GM18517 (cell line): ENCODE results near the gene CENPP.

ENCODE experiments used
- ATAC-seq: cut with Tn5 transposase; IDR thresholded peaks from one replicate; pipeline ENCODE4 v1.9.1; 2021; ENCODE audit warnings: mild to moderate bottlenecking, moderate library complexity; ENCODE audit not compliant: unreplicated experiment

CENPP gene

DNA sequence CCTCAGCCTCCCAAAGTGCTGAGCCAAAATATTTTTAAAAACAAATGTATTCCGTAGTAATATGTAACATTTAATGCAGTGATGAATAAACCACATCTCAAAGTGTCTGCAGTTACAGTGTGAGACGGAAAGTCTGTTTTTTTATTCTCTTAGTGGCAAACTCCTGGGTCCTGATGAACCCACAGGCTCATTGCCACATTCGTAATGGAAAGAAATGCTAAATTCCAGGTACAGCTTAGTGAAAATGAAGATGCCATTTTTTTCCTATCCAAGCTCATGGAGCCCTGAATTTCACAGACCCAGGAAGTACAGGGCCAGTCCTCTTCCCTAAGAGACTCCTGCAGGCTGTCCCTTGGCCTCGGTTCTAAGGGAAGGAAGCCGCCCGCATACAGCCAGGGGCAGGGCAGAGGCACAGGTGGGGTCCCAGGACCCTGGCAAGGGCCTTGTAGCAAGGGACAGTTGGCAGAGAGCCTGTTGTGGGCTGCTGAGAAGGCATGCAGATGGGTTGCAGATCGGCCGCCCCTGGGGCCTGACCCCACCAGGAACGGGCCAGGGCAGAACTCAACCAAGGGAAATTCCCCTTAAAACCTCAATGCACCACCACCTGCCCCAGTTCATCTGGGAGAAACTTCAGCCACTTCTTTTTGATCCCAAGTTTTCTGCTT is 308.0 kb downstream of the CENPP start:
- ATAC-seq = no peak

DNA sequence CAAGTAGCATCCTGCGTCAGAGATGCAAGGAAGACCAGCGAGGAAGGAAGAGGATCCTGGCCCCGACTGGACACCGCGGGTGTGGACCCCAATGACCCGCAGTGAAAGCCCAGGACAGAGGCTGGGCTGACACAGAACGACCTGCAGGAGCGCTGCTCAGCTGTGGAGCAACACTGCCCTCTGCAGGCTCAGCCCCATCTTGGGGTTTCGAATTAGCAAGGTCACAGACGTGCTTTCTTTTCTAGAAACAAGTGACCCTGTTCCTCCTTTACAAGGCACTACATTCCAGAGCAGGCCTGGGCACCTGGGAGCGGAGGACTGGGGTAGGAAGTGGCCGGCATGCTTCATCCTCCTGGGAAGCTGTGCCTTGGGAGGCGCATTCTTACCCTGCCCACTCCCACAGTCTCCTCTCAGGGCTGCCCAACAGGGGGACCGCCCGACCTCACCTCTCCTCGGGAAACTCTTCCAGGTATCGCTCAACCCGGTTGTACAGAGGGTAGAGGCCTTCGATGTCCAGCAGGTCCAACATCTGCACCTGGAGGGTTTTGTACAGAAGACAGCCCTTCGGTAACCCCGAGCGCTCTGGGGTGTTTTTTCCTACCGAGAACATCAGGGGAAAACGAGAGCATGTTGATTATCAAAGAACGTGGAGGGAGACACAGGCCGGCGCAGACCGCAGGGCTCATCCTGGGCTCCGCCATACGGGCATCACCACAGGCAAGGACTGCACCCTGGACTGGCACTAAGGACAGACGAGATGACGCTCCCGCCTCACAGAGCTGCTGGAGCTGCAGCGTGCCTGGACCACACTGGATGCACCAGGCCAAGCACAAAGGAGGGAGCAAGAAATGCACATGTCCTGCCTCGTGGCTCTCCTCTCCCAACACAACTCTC is 309.2 kb downstream of the CENPP start:
- no peak for ATAC-seq

DNA sequence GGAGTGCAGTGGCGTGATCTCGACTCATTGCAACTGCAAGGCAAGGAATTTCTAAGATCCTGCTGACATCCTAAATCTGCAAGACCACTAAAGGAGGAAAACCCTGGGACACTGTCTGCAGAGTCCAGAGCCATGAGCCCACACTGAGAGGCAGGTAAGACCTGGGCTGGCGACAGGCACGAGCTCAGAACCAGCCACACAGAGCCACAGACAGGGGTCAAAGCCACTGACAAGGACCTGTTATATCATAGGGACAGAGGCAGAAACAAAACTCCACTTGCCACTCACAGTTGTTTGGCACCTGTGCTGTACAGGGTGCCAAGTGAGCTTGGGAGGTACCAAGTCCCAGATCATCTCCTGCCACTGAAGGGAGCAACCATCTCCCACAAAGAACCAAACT is 310.0 kb downstream of the CENPP start:
- ATAC-seq = no peak

DNA sequence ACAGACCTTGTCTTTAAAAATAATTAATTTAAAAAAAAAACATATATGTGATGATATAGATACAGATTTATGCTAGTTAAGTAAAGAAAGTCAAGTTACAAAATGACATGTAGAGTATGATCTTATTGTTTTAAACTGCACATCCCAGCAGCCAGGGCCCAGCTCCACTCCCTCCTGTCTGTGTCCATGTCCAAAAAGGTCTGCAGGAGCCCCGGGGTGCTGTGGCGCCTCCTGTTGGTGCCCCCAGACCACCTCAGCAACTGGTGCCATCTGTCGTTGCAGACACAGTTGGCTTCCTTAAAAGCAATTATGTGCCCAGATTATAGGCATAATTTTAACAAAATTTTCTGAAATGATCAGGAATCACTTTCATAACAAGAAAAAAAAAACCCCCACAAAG is 310.9 kb downstream of the CENPP start:
- ATAC-seq = no peak

DNA sequence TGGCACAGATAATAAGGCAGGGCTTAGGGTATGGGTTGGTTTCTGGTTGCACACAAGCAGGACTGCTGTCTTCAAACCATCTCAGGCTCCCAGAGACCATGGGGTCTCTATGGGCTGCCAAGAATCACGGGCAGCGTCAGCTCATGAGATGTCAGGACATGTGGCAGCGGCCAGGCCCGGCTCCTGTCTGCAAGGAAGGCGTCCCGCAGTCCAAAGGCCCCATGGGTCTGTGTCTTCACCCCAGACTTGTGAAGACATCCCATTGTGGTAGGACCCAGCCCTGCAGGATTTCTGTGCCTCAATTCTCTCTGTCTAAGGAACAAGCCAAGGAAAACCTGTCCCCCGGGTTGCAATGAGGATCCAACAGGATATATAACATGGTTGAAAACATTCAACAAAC is 311.6 kb downstream of the CENPP start:
- no peak for ATAC-seq

DNA sequence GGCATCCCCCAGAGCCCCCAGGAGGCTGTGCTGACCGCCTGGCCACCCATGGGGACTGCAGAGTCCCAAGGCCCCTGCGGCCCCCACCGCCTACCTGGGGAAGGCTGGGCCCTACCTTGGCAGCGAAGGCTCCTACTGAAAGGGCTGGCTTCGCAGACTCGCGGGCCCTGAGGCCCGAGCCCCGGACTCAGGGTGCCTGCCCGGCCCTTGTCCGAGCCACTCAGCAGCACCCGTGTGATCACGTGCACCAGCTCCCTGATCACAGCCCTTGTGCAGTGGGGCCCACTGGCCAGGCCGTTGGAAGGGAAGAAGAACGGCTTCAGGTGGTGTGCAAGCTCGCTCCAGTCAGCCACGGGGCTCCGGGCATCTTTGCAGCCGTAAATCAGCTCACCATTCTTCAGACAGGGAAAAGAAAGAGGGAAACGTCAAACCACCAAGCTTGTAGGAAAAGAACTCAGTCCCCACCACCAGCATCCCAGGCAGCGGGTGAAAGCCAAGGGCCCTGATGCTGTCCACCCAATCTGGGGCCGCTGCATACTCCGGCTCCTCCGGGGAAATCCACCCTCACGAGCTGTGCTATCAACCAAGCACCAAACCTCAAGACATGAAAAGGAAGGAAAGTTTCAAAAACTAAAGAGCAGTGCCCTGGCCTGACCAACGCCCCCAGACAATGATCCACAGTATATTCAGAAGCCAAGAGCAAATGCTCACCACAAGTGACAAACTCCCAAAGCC is 312.3 kb downstream of the CENPP start:
- ATAC-seq = no peak

DNA sequence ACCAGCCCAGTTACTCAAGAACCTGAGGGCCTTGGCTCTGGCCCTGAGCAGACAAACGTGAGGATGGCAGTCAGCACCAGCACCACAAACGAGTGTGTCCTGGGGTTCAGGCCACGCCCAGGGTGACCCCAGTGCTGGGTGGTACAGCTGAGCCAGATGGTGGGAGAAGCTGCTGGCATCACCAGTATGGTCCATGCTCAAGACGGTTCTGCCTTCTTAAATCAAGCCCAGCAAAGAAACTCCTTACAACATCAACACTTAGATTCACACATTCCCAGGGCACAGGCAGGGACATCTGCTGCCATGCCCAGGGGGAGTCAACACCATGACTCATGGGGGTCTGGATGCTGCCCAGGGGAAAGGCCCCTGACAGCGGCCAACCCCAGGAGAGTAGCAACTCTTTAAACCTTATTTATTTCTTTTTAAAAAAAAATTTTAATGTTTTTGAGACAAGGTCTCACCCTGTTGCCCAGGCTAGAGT is 312.9 kb downstream of the CENPP start:
- ATAC-seq = no peak

DNA sequence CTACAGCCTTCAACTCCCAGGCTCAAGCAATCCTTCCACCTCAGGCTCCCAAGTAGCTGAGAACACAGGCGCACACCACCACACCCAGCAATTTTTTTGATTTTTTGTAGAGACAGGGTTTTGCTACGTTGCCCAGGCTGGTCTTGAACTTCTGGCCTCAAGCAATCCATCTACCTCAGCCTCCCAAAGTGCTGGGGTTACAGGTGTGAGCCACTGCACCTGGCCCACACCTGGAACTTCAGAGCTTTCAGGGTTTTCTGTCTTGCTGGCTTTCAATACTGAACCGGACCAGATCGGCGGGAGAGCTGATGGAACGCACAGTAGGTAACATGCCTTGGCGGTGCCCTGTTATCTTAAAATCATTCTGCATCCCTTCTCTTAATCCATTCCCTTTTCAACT is 313.4 kb downstream of the CENPP start:
- no peak for ATAC-seq

DNA sequence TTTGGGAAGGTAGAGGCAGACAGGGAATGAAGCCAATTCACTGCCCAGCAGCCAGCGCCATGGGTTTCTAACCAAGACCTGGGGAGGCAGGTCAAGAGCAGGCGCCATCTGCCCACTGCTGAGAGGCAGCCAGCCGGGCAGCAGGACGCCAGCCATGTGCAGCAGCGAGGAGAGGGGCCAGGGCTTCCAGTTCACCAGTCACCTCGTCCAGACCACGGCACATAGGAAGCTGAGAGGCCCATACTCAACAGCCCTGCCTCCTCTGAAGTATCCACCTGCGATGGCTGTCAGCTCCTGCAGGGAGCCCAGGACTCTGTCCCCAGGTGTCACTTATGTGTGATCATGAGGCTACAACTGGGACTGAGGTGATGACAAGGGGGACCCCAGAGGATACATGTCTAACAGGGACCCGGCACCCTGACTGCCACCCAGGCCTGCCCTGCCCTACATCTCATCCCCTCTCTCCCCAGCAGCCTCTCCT is 314.1 kb downstream of the CENPP start:
- ATAC-seq = no peak

DNA sequence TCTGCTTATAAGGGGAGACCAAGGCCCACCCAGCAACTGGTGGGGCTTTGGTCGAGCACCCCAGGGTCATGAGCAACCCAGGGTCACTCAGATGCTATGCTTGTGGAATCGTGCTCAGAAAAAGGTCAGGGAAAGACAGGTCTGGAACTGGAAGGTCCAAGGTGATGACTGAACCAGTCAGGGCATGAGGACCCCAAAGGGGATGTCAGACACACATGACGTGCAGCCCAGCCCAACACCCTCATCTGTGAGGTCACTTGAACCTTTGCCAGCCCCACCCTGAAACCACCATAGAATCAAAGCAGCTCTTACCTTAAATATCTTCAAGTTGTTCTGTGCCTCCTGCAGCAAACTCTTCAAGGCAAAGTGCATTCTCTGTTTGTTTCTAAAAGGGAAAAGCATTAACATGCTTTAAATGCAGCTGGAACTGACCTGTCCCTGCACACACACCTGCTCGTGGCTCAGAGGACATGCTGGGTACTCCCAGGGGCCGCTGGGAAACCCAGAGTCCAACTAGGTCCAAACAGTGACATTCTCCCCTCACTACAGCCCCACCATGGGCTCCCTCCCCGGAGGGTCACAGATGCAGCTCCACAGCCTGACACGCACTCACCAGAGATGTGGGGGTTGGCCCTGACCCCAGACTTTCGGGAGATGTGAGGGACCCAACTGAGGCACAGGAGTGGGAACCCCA is 314.8 kb downstream of the CENPP start:
- no peak for ATAC-seq

DNA sequence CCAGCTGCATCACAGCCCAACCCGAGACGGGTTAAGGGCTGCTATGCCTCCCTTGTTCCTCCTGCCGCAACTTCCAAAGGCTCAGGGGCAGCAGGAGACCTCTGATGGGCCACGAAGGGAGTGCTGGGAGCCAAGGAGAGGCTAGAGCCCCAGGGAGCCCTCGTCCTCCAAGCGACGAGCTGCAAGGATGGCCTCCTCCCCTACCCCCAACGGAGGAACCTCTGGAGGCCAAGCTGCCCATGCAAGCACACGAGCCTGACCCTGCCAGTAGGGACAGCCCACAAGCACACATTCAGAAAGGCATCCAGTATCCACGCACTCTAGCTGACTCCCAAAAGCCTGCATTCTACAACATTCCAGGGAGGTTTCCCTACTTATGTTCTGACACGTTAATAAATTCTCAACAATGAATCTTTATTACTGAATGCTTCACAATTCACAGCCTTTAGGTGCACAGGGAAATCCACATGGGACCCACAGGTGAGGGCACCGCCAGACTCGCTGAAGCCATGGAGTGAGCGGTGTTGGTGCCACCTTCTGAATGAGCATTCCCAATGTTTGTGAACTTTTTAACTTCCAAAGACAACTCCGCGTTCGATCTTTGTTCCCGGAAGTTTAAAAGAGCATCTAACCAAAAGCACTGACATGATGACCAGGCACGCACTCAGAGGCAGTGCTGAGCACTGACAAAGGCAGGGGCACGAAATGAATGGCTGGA is 315.5 kb downstream of the CENPP start:
- ATAC-seq = no peak

DNA sequence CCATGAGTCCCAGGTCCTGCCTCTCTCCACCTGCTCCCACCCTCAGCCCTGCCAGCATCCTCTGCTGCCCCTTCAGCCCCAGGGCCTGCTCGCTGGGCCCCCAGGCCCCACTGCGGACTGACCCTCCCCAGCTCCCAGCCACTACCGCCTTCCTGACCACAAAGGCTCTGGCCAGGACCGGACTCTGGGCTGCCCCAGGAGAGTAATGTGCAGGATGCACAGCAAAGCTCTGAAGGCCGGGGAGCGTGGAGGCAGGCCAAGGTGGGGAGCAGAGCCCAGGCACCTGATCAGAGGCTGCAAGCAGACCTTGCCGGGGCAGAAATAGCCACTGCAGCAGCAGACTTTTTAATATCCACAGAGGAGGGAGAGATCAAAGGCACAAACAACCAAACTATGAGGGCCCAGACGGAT is 316.3 kb downstream of the CENPP start:
- ATAC-seq = no peak

DNA sequence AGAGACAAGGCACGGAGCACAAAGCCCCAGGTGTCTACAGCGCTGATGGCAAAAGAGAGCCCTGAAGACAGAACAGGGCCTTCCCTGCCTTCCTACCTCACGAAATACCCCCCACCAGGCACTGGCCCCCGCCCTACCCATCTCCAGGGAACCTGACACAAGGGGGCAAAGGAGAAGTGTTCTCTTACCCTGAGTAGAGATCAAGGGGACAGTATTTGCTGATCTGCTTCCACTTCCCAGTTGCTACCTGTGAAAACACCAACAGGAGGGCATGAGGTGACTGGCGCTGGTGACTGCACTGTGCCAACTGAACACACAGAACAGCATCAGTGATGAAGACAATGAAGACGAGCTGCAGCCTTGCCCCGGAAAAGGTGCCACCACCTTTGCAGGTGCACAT is 316.8 kb downstream of the CENPP start:
- ATAC-seq = no peak

DNA sequence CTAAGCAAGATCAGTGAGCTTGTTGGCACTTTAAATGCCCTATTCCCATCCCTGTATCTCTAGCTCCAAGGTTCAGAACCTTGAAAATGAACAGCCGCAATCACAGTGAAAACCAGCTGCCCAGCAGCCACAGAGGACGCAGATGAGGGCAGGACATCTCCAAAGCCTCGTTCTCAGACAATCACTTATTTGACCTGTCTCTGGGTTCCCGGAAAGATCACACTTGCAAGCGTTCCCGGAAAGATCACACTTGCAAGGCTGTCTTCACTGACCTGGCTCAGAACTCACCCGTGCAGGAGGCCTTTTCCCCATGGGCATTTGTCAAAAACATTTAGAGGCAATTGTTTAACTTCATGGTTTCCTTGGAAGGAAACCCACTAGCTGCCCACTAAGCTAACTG is 318.5 kb downstream of the CENPP start:
- no peak for ATAC-seq

DNA sequence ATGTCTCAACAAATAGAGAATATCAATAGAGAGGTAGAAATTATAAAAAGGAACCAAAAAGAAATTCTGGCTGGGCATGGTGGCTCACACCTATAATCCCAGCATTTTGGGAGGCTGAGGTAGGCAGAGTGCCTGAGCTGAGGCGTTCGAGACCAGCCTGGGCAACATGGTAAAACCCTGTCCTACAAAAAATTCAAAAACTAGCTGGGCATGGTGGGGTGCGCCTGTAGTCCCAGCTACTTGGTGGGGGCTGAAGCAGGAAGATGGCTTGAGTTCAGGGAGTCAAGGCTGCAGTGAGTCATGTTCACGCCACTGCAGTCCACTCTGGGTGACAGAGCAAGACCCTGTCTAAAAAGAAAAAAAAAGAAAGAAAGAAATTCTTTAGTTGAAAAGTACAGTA is 319.3 kb downstream of the CENPP start:
- no peak for ATAC-seq

DNA sequence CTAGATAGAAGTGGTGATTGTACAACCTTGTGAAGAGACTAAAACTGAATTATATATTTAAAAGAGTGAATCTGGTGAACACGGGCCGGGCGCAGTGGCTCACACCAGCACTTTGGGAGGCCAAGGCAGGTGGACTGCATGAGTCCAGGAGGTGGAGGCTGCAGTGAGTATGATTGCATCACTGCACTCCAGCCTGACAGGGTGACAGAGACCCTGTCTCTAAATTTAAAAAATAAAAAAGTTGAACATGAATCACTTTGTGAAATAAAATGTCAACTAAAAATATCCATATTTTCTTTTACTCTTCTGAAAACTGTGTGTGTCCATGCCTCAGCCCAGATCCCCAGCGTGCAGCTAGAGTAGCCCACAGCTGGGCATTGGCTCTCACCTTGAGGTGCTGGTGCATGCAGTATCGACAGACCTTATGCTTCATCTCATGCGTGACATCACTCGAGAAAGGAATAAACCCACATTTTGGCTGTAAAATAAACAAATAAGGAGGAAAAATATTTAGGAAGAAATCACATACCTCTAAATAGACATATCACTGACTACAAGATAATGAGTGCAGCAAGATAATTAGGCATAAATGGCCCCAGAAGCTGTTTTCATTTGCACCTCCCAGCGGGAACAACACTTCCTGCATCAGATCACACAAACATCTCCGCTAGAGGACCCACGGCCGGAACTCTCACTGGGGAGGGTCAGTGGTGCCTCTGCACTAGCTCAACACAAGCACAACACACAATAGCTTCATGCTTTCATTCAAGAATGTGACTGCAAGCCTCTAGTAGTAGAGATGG is 322.1 kb downstream of the CENPP start:
- no peak for ATAC-seq

DNA sequence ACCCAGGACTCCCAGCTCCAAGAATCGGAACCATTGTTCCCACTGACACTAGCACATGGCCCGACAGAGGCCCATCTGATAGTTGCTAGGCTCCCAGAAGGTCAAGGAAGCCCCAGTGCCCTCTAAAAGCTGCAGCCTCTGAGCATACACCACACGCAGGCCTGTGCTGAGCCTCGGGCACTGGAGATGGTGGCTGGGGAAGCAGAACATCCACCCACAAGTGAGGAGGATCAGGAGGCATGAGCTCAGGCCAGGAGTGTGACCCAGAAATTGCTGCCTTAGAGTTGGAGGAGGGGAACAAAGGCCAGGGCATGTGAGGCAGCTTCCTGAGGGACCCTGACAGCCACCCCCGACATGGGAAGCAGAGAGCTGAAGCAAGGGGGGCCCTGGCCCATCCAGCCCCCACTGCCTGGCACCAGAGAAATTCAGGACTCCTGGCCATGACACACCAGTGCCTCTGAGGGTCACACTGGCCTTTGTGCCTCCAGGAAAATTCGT is 322.8 kb downstream of the CENPP start:
- ATAC-seq = no peak

DNA sequence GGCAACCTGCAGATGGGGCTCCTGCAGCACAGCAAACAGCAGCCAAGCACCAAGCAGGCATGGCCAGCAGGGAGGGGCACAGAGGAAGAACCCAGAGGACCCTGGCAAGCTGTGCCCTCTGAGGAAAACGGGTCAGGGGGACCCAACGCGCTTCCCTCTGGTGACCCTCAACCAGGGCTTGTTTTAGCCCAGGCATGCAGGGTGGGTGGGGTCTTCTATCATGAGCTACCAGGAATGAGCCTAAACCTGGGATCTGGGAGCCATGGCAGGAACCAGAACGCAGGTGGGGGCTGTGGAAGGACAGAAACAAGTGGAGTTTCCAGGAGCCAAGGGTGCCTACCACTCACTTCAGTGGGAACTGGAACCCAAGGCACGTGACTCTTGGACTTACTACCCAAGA is 323.3 kb downstream of the CENPP start:
- no peak for ATAC-seq

DNA sequence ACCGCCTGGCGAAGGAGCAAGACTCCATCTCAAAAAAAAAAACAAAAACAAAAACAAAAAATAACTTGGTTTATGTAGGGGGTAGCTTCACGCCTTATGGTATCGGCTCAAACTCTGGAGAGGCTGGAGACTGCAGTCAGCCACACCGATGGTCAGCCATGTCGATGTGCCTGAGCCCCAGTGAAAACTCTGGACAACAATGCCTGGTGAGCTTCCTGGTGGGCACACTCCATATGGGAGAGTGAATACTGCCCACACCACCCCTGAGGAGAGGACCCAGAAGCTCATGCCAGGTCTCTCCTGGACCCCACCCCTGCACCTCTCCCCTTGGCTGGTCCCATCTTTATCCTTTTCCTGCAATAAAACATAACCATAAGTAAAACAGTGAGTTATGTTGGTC is 324.5 kb downstream of the CENPP start:
- no peak for ATAC-seq
